Pons (tissue), 1 donor: ENCODE results near the gene BRIP1.
A peak's percentile ranks its signal among the peaks of the same experiment; 100 is the strongest.
"Not testable (repeated sequence)": the region's sequence is repeated elsewhere in the genome, so short reads cannot be mapped to it uniquely, and the experiment has no call there.

Source experiments
- DNase-seq: peaks from one replicate; pipeline ENCODE4 v3.0.0-alpha.2; 2016; ENCODE audit warnings: low spot score

BRIP1 gene

DNA sequence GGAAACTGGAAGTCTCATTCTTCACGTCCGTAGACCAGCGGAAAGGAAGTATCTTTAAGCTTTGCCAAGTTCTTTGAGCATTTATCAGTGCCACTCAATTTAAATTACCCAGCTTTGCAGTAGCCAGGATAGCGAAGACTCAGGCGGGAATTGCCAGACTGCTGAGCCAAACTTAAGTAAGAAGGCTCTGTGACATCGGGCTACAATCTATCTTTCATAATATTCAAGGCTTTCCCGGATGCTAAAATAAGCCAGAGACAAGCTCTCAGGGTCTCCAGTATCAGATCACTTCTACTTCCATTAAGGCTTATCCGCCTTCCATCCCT, 436 bp upstream of the BRIP1 start:
- DNase-seq, result no peak

GRCh38 chr17:61862105-61862574, 1.2 kb downstream of the BRIP1 start:
- no peak for DNase-seq

DNA sequence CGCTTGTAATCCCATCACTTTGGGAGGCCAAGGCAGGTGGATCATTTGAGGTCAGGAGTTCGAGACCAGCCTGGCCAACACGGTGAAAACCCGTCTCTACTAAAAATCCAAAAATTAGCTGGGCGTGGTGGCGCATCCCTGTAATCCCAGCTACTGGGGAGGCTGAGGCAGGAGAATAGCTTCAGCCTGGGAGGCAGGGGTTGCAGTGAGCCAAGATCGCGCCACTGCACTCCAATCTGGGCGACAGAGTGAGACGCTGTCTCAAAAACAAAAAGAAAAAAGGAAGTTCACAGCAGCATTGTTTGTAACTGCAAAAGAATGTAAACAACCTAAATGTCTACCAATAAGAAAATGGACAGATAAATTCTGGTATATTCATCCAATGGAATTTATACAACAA, 2.9 kb downstream of the BRIP1 start:
- DNase-seq, result not testable (repeated sequence)

DNA sequence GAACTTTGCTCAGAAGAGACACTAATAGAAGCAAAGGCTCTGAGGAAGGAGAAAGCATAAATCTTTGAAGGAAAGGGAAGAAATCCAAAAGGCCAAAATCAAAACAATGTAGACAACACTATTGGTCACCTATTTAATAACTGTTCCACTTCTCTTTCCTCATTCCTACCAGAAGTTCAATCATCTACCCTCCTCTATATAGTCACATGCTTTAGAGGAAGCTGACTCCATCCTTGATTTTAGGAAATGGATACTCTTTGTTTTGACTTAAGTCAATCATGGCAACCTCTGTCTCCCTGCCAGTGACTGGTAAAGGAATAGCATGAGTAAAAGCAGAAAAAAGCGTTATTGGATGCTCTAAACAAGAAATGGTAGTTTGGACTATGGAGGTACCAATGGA, 7.3 kb downstream of the BRIP1 start:
- no peak for DNase-seq

- DNase-seq, result no peak
Observed at GRCh38 chr17:61852857-61853256, 10.5 kb downstream of the BRIP1 start.

DNA sequence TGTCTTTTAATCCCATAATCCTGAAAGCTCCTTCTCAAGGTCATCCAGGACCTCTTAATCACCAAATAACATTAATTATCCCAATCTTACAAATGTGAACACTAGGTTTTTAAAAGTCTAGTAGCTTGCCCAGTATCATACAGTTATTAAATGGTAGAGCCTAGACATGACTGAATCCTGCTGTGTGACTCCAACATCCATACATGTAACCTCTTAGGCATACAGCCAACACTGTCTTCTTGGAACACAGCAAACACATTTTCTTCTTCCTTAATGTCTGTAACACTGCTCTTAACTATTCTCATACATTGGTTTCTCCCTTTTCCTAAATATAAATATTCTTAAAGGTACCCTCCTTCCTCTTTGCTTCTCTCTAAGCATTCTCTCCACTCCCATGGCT, 13.7 kb downstream of the BRIP1 start:
- DNase-seq, result no peak

DNA sequence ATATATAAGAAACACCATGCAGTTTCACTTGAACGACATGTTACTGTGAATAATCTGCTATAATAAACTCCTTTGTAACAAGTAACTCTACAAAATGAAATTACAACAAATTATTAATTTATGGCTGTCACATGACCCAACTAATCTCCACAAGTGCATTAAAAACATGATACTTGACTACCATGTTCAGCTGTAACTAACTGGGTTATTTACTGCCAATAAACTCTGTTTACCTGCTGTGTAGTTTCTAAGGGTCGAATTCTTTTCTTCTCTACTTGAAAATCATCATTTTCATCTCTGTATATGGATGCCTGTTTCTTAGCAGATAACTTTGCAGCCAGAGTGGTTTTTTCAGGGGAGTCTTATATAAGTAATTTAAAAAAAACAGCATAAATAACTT, 14.4 kb downstream of the BRIP1 start:
- no peak for DNase-seq

GRCh38 chr17:61848247-61848646, 15.1 kb downstream of the BRIP1 start:
- DNase-seq, result no peak

DNA sequence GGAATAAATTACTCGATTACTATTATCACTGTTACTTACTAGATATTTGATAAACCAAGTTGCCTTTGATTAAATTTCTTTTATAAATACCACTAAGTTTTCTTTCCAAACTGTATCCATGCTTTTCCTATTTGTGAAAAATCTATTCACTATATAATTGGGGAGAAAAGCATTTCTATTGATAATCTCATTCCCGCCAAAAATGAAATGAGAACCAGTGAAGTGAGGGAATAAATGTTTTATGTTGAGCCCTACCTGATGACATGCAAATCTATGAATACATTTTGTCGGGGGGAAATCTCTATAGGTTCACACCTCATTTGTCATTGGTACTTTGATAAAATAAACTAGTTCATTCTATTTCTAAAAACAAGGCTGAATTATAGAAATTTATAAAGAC, 15.7 kb downstream of the BRIP1 start:
- no peak for DNase-seq

GRCh38 chr17:61846761-61847375, 16.5 kb downstream of the BRIP1 start:
- no peak for DNase-seq

- no peak for DNase-seq
Observed at GRCh38 chr17:61846088-61846487, 17.2 kb downstream of the BRIP1 start.

GRCh38 chr17:61843435-61843834, 19.9 kb downstream of the BRIP1 start:
- no peak for DNase-seq

- no peak for DNase-seq
Observed at GRCh38 chr17:61842899-61843298, 20.4 kb downstream of the BRIP1 start.

DNA sequence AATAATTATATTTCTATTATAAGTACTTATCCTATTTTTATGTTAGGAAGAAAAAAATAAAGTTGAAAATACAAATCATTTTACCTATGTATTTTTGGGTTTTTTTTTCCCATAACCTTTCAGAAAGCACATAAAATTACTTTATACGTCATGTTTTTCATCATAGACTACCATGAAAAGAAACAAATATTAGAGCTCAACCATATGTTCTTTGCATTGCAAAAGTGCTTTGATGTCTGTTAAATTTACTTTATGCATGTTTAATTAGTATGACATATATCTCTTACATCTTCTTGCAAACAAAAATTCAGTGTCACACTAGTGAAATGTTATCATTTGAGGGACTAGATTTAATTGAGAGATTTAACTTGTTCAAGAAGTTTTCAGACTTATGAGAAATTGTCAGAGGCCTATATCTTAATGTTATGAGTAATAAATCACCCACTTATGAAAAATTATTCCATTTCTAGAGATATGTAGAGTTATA, 24.0 kb downstream of the BRIP1 start:
- no peak for DNase-seq

- peak; percentile 45 for DNase-seq
Observed at GRCh38 chr17:61837175-61838051, 25.9 kb downstream of the BRIP1 start.

DNA sequence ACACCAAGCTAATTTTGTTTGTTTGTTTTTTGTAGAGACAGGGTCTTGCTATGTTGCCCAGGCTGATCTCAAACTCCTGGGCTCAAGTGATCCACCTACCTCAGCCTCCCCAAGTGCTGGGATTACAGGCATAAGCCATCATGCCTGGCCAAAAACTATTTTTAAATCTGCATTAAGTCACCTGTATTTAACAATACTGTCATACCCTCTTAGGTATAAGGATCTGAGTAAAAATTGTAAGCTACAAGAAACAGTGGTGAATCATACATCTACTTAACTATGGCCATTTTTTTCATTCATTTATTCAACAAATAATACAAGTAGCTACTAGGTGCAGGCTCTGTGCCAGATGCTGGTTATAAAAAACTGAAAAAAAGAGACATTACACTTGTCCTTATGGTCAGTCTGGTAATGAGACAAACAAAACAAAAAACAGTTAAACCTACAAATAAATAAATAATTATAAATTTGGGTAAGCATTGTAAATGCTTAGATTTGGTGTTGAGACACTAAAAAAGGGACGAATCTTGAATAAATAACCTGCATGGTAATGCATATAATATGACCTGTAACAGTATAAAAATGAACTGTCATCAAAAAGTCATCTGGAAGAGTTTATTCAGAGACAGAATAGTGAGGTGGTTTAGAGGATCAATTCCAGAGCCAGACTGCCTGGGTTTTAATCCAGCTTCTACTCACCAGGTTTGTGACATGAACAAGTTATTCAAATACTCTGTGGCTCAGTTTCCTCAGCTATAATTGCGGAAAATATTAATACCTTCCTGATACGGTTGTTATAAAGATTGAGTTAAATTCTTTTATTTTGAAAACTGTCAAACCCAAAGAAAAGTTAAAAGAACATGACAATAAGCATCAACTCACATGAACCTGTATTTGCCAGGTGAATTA, 26.8 kb downstream of the BRIP1 start:
- DNase-seq, result no peak

- no peak for DNase-seq
Observed at GRCh38 chr17:61835606-61836005, 27.7 kb downstream of the BRIP1 start.

- DNase-seq, result no peak
Observed at GRCh38 chr17:61834610-61835009, 28.7 kb downstream of the BRIP1 start.

- DNase-seq, result no peak
Observed at GRCh38 chr17:61833536-61834193, 29.7 kb downstream of the BRIP1 start.

GRCh38 chr17:61832463-61832862, 30.9 kb downstream of the BRIP1 start:
- DNase-seq, result no peak

GRCh38 chr17:61831099-61831498, 32.2 kb downstream of the BRIP1 start:
- DNase-seq, result no peak

DNA sequence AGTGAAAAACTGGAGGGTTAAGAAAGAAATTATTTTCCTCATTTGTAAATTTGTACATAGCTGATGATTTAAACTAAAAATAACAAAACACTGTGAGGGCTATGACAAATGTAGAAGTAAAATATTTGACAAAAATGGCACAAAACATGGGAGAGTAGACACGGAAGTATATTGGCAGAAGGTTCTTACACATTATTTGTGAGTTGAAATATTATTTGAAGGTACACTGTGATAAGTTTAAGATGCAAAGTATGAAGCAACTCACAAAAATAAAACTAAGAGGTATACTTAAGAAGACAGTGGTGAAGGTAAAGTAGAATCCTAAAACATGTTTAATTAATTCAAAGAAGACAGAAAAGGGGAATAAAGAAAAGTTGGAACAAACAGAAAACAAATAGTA, 34.6 kb downstream of the BRIP1 start:
- no peak for DNase-seq
